Endometrium (tissue), 2 donors: ENCODE results near the gene TNIP1.

Experiments
- FAIRE-seq: peaks from 2 replicates; lab custom pipeline; 2012; peaks lifted over from hg19 to GRCh38; lab: Jason Lieb, UNC
- donor health status: control.
- donor health status: control.

The TNIP1 gene

GRCh38 chr5:151105561-151105960 is 24.7 kb upstream of the TNIP1 start:
- FAIRE-seq = no peak

GRCh38 chr5:151104795-151105194 is 24.0 kb upstream of the TNIP1 start:
- FAIRE-seq = no peak

- FAIRE-seq = no peak
Measured at GRCh38 chr5:151101746-151102145, 20.9 kb upstream of the TNIP1 start.

GRCh38 chr5:151101151-151101550 is 20.3 kb upstream of the TNIP1 start:
- FAIRE-seq = no peak

DNA sequence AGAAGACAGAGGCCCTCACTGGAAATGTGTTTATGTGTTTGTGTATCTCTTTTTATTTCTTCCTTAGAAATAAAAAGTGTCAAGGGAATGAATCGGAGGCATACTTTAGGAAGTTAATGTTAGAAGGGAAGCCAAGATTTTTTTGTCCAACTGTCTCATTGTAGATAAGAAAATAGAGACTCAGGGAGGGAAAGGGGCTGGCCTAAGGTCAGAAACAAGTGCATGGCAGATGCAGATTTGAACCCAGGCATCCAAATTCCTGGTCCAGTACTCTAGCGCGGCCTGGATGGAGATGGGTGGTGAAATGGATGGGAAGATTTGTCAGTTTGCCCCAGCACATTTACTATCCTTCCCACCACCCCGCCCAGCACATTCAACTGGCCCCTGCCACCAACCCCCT is 19.8 kb upstream of the TNIP1 start:
- FAIRE-seq = no peak

DNA sequence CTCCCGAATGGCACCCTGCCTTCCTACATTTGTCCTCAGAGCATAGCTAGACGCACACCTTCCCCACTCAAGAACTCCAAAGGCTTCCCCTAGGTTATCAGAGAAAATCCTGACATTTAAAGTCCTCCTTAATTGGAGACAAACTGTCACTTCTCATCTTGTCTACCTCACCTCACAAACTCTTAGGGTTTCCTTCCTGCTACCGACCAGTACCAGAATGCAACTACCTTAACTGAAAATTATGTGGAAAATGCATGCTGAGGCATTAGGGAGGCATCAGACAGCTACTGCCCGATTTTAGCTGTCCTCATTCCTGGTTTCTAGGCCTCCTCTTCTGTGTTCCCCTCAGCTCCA is 17.9 kb upstream of the TNIP1 start:
- no peak for FAIRE-seq

- FAIRE-seq = no peak
Measured at GRCh38 chr5:151097820-151098767, 17.3 kb upstream of the TNIP1 start.

- FAIRE-seq = no peak
Measured at GRCh38 chr5:151097061-151097460, 16.2 kb upstream of the TNIP1 start.

DNA sequence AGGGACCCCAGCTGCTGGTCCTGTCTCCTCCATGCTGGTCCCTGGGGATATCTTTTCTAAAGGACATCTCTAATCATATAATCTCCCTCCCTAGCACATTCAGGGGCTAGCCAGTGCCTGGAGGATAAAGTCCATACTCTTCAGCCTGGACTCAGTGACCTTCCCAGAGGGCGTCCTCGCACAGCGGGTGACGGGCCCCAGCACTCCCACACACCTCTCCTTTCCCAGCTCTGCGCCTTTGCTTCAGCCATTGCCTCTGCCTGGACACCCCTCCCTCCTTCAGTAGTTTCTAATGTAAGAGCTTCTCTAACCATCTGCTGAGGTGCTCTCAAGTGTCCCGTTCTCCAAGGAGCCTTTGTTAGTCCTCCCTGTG is 15.2 kb upstream of the TNIP1 start:
- no peak for FAIRE-seq

- no peak for FAIRE-seq
Measured at GRCh38 chr5:151095341-151096000, 14.6 kb upstream of the TNIP1 start.

DNA sequence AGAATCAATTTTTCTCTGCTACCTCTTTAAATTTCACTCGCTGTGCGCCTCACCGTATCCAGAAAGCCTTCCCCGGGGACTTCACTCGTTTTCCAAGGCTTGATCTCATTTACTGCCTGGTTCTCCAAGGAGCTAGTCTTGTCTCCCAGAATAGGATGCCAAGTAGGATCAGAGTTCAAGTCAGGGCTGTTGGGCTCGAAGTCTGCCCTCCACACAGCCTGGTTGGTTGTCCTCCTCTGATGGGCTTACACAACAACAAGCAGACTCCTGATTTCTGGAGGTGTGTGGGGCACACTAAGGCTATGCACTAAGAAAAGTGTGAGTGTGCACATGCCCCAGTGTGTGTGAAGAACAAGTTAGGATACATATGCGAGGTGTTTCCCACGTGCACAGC is 14.0 kb upstream of the TNIP1 start:
- no peak for FAIRE-seq

GRCh38 chr5:151094030-151094851 is 13.4 kb upstream of the TNIP1 start:
- FAIRE-seq = no peak

DNA sequence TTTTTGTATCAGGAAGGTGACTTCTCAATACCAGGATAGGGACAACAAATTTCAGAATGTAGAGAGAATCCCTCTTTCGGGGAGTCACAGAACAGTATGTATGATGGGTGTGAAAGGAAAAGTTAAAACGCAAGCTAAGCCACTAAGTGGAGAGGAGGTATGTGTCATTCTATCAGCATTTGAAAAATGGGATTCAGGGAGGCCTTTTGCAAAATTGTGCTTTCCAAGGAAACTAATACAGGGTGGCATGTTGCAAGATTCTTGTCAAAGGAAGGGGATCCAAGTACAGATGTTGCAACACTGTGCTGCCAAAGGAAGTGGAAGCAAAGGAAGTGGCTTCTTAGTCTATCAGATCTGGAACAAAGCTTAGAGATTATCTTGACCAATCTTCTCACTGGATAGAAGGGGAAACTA is 12.6 kb upstream of the TNIP1 start:
- FAIRE-seq = no peak

DNA sequence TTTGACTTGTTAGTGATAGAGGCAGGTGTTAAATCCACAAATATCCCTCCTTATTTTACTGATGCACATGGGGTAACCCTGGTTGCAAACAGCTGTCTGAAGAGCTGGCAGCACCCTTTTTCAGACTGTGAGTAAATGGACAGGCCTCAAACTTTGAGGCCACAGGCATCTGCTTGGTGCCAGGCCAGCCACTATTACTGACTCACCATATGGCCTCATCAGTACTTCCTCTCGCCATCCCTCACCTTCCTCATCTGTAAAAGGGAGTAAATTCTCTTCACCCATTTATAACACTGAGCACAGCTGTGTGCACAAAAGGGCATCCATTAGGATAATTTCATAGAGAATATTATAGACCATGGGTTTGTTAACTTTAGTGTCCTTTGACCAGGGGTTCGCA is 11.9 kb upstream of the TNIP1 start:
- no peak for FAIRE-seq

DNA sequence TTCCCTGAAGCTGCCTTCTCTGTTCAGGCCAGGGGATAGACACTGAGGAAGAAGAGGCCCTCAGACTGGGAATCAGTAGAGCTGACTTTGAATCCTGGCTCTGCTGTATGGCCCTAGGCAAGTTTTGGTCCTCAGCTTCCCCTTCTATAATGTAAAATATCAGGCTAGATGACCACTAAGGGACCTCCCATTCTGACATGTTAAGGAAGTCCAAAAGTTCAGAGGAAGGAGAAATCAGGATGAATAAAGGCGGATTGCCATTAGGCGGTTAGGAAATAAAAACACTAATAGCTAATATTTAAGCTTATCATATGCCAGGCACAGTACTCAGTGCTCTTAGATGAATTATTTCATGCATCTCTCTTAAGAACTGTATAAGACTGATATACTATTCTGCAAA is 8.9 kb upstream of the TNIP1 start:
- no peak for FAIRE-seq

GRCh38 chr5:151088986-151089385 is 8.2 kb upstream of the TNIP1 start:
- FAIRE-seq = no peak

DNA sequence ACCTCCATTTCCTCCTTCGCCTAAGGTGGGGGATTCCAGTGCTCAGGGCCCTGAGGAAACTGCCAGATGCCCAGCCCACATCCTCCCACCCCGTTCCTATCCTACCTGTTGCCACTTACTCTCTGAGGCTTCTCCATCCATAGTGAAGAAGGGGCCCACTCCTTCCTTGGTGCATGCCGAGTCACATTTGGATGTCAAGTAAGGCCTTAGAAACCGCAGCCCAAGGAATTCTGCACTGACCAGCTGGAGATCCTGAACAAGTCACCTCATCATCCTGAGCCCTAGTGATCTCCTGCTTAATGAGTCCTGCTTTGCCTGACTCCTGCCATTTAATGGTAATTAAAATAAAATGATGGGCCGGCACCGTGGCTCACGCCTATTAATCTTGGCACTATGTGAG is 6.7 kb upstream of the TNIP1 start:
- FAIRE-seq = no peak

GRCh38 chr5:151086905-151087360 is 6.1 kb upstream of the TNIP1 start:
- FAIRE-seq = no peak

- FAIRE-seq = no peak
Measured at GRCh38 chr5:151086192-151086869, 5.5 kb upstream of the TNIP1 start.

DNA sequence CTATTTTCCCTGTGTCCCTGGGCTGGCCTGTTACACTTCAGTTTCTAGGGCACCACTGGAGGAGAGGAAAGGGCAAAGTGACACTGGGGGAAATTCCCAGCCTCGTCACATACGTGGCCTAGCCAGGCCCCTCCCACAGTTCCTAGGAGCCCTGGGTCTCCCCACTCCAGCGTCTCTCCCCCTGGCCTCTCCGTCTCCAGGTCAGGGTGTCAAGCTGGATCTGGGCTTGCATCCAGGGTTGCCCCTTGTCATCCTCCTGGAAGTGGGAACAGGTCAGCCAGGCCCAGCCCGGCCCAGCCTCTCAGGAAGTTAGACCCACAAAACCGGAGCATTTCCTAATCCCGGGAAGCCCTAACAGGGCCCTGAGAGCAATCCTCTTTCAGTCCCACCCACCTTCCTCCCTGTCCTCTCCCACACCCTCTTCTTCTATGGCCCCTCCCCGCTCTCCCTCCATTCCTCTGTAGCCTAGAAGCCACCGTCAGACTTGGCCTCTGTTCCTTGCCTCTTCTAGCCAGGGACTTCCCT is 4.7 kb upstream of the TNIP1 start:
- no peak for FAIRE-seq

DNA sequence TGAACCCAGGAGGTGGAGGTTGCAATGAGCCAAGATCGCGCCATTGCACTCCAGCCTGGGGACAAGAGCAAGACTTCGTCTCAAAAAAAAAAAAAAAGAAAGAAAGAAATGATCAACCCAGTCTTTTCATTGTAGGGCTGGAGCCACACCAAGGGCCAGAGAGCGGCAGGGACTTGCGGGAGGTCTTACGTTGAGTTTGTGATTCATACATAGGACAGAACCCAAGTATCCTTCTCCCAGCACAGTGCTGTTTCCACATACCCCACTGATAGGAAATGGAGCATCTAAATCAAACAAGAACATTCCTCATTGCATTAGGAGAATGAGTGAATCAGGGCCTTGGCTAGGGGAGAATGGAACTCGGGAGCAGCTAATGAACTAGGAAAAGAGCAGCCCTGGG is 3.5 kb upstream of the TNIP1 start:
- no peak for FAIRE-seq

GRCh38 chr5:151083081-151083676 is 2.3 kb upstream of the TNIP1 start:
- no peak for FAIRE-seq
